Right lobe of liver (tissue), 4 donors: ENCODE measurements around the gene SPAG16.

Experiments used
- CTCF ChIP-seq, 4 donors: fragments of 200-600 bp in 3 of 4; fragments of 450-650 bp in 1 of 4; IDR thresholded peaks; one replicate each; pipeline versions ENCODE4 v1.5.1 to v1.8.0; 2016 to 2022; ENCODE audit warnings: antibody characterized with exemption in 4 of 4, mild to moderate bottlenecking in 2 of 4
- POLR2A ChIP-seq: fragments of 450-650 bp; IDR thresholded peaks from one replicate; pipeline ENCODE4 v1.6.1; 2017; ENCODE audit warnings: antibody characterized with exemption, mild to moderate bottlenecking
- donor health status: DM: no; HTN: no; CAD: no.
- donor health status: DM: no; HTN: no; CAD: no.
- donor health status: DM: no; HTN: yes; CAD: no.

- TF ChIP-seq POLR2A (no peak), CTCF (IDR thresholded peaks at IDR 0.05) (no peak)
These were observed 1152.2 kb downstream of the SPAG16 start for GRCh38 chr2:214436470-214436869.
